HG03439 (cell line): Measurements from ENCODE around the gene TMC3.
"Not testable (repeated sequence)": the region's sequence is repeated elsewhere in the genome, so short reads cannot be mapped to it uniquely, and the experiment has no call there.

ENCODE experiments used
- ATAC-seq: cut with Tn5 transposase; IDR thresholded peaks from one replicate; pipeline ENCODE4 v1.9.1; 2021; ENCODE audit warnings: mild to moderate bottlenecking, moderate library complexity; ENCODE audit not compliant: unreplicated experiment

Gene TMC3

DNA sequence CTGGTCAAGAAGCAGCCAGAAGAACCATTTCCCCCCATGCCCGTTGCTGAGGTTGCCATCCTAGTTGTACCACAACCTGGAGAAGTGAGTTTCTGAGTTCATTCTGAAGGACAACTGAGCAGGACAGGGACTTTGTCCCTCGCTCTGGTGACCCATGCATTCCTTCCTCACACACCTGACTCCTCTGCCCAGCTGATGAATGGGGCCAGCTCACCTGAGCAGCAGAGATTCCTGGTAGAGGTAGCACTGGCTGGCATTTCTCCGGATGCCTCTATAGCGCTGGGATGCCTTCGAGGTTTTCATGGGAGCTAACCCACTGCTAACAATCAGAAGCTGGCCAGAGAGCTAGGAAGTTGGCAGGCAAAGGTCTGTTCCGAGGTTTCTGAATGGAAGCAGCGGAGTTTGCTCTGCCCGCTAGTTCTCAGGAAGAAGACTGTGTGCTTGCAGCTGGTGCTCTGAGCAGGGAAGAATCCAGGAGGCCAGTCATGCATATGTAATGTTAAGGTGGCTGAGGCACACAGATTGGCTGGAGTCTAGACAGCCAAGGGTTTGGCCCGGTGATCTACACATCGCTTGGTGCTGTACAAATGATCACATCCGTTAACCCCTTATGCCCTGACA lies at the start of gene TMC3:
Gene TMC3 (minus strand): TSS at position 439 of the 621 bp plus-strand sequence. CDS start 136 bp downstream, at position 303.
- ATAC-seq: no peak

DNA sequence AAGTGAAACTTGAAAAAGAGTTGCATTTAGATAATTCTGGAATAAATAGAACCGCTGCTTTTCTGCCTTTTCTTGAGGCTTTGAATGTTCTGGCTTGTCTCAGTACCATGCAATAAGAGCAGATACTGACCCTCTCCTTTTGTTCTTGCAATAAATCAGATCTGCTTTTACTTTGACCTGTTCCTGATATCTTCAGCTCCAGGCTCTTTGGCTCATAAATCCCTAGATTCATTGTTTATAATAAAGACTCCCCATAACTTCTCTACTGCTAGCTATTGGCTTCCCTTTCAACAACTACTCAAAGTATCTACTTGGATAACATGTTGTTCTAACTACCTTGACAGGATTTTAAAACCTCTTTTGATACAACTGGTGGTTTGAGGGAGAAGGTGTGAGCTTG lies 47.4 kb upstream of the TMC3 start:
- no peak for ATAC-seq

DNA sequence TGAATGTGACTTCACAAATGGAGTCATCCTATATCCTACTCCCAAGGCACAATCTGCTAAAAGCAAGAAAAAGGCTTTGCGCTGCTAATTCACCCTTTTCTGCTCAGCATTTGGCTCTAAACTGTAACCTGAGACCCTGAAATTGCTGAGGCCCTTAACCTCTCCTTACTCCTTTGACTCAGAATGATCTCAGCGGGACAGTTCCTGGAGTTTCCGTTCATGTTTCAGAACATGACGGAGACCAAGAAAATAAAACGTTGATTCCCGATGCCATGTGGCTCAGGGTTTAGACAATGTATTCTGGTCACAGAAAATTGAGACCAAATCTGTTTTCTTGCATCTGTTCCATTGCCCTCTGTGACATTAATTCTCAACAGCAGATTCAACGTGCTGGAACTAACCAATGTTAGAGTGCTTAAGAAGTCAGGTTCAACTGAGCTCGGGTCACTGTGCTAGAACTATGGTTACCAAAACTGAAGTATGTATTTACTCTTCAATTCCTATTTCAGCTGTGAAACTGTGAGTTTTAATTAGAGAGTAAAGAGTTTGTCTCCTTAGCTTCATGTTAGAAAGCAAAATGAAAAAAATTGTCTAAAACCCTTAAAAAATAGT lies 45.4 kb upstream of the TMC3 start:
- ATAC-seq: no peak

DNA sequence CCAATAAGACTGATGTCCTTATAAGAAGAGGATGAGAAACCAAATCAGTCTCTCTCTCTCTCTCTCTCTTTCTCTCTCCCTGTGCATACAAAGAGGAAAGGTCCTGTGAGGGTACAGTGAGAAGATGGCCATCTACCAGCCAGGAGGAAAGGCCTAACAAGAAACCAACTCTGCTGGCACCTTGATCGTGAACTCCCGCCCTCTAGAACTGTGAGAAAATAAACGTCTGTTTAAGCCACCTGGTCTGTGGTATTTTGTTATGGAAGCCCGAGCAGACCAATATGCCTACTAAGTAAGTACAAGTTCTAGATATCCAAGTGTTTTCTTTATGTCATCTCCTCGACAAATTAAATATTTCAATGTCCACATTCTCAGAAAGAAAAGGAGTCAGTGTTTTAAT lies 44.9 kb upstream of the TMC3 start:
- ATAC-seq: no peak

DNA sequence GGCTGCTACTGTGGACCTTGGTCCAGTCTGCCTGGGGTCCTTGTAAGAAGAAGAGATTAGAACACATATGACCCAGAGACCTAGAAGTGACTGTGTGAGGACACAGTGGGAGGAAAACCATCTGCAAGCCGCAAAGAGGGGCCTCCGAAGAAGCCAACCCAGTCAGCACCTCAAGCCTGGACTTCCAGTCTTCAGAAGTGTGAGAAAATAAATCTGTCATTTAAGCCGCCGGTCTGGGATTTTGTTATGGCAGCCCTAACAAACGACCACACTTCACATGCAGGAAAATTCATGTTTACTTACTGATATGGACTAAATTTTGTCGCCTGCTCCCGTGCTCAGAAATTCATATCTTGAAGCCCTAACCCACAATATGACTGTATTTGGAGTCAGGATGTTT lies 44.4 kb upstream of the TMC3 start:
- no peak for ATAC-seq

DNA sequence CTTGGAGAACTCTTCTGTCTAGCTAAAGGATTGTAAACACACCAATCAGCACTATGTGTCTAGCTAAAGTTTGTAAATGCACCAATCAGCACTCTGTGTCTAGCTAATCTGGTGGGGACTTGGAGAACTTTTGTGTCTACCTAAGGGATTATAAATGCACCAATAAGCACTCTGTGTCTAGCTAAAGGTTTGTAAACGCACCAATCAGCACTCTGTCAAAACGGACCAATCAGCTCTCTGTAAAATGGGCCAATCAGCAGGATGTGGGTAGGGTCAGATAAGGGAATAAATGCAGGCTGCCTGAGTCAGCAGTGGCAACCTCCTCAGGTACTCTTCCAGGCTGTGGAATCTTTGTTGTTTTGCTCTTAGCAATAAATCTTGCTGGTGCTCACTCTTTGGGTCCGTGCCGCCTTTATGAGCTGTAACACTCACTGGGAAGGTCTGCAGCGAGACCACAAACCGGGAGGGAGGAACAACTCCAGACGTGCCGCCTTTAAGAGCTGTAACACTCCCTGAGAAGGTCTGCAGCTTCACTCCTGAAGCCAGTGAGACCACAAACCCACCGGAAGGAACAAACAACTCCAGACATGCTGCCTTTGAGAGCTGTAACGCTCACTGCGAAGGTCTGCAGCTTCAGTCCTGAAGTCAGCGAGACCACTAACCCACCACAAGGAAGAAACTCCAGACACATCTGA lies 40.4 kb upstream of the TMC3 start:
- not testable (repeated sequence) for ATAC-seq

DNA sequence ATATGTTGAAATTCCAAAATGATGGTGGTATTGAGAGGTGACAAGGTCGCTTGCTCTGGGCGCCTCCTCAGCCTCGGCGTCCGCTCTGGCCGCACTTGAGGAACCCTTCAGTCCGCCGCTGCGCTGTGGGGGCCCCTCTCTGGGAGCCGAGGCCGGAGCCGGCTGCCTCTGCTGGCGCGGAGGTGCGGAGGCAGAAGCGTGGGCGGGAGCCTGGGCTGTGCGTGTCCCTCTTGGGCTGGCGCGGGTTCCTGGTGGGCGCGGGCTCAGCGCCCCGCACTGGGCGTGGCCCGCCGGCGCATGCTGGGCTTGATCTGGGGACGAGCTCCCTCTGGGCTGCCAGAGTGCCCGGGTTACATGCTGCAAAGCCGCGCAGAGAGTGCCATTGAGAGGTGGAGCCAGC lies 39.8 kb upstream of the TMC3 start:
- ATAC-seq: no peak

DNA sequence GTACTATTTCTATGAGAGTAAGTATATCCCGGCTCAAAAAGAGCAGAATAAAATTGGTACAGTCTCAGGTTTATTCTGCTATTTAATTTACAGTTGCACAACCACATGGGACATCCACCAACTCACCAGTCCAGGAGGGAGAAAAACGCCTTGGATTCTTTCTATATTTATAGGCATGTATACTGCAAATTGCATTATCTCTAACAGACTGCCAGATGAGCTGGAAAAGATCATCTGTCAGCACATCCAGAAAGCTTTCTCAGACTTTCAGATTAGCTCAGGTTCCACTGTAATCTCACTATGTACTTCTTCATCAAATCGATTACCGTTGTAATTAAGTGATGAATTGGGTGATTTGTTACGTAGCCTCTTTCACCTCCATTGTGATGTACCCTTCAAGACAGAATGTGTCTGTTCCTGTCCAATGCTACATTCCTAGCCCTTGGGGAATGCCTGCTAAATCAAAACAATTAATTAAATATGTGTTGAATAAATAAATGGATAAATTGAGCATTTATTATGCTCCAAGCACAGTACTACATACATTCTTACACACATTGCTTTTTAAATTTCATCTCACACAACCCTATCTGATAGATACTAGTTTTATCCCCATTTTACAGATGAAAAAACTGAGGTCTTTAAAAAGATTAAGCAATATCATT lies 38.1 kb upstream of the TMC3 start:
- no peak for ATAC-seq

DNA sequence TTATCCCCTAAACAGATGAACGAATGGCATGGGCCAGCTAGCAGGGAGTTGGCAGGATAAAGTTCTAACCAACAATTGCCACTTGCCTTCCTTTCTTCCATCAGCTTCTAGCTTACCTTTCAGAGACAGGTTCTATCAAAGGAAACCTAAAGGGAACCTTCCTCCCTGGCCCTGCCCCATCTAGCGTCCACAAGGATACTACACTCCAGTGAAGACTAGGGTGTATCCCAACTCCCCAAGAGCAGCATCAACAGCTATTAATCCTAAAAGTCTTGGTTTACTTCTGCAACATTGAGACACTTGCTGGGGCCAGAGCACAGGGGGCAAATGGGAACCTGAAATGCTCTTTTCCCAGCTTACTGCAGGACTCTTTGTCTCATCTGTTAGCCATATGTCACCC lies 37.0 kb upstream of the TMC3 start:
- no peak for ATAC-seq

DNA sequence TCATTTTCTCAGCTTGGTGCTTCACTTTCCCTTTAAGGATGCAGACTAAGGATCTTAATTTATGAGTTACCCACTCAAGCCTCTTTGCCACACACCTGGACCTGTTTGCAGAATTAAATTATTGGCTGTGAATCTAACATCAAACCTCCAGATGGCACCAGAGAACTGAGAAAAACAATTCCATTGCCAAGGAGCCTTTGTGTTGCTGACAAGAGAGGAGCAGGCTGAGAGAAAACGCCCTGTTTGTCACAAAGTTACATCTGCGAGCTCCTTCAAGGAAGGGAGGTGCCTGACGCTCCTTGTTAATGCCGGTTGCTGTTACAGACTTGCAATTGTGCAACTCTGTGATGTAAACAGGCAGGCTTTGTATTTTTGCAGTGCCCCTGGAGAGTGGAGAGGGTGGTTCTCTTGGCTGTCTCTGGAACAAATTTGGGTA lies 36.3 kb upstream of the TMC3 start:
- ATAC-seq: no peak

DNA sequence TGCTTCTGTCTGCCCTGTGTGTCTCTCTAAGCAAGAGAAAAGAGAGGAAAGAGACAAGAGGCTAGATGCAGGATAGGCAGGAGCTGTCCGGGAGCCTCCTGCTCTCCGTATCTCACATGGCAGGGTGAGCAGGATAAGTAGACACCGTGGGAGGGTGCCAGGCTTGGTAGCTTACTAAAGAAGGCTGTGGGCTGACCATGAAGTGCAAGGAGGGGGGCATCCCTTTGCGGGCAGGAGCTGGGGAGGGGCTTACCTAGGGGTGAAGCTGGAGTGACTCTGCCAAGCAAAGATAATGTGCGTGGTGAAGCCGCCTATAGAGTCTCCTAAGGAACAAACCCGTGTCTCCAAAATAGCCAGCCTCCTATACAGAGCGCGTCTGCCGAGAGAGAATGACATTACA lies 33.7 kb upstream of the TMC3 start:
- ATAC-seq: no peak

DNA sequence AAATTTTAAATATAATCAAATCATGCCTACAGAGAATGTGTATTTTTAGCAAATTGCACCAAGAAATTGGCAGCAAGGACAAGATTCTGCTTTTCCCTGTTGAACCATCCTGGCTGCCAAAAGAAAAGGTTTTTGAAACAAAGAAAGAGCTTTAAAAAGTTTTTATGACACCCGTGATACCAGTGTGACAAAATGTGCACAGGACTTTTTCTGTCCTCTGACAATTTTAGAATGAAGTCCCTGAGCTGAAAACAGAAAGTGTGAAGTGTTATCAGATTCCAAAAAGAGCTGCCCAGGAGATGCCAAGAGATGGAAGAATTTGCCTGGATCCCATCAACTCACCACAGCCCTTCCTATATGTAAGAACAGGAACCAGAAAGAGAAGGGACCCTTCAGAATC lies 33.2 kb upstream of the TMC3 start:
- no peak for ATAC-seq

DNA sequence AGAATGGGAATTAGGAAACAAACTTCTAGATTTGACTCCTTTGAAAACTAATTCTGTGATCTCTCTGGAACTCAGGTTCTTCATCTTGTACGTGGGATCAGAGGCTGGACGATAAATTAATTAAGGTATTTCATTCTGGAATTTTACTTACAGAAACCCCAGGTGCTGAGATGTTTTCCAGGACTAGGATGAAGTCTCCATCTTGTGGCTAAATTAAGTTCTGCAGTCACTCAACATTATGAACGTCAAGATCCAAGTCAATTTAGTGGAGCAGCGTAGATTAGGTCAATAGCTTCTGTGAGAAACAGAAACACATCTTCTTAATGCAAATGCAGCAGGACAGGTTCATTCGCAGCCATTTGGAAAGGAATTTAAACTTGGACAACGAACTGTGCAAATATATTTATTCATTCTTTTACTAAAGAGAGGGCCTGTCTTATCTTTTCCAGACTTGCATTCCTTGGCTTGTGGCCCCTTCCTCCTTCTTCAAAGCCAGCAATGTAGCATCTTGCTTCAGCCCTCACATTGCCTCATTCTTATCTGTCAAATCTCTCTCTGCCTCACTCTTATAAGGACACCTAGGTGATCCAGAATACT lies 26.7 kb upstream of the TMC3 start:
- ATAC-seq: no peak

DNA sequence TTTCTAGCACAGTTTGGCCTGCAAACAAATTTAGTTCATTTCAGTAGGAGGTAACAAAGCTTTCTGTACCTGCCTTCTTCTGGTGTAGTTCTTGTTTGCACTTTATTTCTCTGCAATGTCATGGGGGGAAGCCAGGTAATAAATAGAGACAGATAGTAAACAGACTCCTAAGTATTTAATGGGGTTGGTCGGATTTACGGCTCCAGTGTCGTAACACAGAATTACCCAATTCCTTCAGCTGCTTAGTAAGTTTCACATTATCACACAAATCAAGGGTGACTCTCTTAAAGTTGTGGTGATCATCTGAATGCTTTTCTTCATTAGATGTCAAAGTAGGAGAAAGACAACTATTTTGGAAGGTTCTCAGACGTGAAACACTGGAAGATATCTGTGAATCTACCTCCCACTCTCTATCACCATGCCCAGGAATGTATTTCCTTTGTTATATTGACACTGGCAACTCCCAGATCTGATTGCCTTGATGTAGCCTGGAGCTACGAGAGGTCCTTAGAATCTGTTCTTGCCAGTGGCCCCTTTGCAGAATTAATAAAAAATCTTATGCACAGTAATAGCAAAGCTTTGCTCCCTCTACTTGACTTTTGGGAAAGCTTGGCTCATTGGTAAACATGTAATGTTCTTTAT lies 25.0 kb upstream of the TMC3 start:
- no peak for ATAC-seq

DNA sequence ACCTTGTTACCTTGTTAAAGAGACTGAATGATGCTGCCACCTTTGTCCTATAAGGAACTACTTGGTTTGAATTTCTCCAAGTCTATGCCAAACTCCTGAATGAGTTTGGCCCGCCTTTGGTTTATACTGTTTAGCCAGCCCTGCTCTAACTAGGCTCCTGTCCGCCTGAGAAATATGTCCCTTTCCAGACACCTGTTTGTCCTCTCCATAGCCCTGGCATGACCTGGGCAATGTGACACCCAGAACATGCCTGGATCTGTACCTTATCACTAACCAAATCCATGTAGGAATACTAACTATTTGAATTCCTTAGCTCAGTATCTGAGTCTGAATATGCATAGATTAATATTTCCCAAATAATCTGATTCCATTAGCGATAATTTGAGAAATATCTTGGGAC lies 24.4 kb upstream of the TMC3 start:
- no peak for ATAC-seq

DNA sequence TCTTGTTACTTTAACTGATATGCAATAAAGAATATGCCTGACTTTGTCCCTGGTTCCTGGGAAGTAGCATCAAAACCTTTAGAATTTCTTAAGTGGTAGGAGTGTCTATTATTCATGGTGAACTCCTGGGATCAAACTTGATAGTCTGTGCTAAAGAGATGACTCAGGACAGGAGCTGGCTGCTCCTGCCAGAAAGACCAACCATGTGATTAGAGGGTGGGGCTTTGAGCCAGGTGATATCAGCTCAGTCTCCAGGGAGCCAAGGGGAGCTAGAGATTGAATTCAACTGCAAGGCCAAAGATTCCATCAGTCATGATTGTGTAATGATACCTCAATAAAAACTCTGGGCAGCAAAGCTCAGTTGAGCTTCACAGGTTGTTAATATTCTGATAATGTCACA lies 20.6 kb upstream of the TMC3 start:
- no peak for ATAC-seq

DNA sequence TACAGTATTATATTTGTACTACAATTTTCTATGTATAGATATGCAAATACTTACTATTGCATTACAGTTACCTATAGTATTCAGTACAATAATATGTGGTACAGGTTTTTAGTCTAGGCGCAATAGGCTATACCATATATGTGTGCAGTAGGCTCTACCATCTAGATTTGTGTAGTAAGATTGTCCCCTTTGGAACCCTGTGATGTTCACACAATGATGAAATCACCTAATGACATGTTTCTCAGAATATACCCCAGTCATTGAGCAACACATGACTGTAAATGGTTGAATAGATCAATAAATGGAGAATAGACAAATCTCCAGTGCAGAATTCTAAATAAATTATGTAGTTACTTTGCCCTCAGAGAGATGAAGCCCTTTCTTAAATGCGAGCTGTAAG lies 17.6 kb upstream of the TMC3 start:
- no peak for ATAC-seq

DNA sequence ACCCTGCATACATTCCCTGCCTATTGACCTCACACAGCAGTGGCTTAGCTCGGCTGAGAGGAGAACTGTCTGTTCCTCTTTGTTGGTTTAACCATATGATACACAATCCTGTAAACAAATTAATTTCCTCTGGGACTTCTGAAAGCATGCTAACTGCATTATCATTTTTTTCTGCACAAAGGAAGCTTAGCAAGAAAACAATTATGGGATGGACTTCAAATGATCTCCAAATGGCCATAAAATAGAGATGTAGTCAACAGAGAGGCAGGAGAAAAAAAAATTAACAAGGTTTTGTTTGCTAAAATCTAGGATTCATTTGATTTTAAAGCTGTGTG lies 14.4 kb upstream of the TMC3 start:
- no peak for ATAC-seq

DNA sequence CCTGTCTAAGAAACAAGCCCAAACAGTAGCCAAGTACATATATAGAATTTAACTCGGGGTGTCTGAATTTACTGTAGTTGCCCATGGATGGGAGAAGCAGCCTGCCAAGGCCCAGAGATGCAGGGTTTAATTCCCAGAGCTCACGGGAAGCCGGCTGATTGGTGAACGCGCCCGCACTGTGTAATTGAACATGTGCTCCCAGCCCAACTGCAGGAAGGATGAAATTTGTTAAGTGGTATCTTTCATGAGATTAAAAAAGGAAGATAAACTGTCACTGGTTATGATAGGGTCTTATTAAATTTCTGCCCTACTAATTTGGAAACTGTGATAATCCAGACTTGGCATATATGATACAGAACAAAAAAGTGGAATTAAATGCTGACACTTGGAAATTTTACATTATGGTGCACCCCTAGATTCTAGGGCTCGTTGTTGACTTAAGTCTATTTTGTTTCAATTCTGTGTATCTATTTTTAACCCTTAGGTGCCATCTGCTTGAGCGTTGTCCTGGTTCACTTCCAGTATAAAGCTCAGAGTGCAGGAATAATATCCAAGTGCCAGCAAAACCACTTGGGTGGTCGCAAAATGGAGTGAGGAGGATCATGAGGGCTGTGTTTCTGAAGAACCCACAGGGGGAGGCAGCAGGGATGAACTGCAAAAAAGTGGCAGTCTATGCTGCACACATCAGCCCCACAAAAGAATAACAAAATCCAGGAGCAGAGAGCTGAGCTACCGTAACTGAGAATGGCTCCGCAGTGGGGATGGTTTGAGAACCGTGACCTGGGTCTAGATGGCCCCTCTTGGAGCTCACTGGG lies 13.8 kb upstream of the TMC3 start:
- no peak for ATAC-seq

DNA sequence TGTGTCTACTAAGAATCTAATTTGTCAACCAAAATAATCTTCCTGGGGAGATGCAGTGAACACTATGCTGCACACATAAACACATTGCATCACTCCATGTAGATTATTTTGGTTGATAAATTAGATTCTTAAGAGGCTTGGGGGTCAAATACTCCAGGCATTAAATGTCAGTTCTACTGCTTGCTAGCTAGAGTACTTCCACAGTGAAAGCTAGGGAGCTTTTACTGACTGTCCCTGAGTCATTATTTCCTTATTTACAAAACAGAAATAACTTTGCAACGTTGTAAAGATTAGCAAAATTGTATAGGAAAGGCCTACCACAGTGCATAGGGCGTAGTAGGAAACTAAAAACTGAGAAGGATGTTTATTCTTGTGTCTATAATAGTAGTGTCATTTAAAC lies 12.9 kb upstream of the TMC3 start:
- ATAC-seq: no peak
